Chondrocyte (in vitro differentiated cells): ENCODE data around the gene EDDM13. TPM values are rescaled to one million over a fixed set of nuclear protein-coding genes. Genes with fewer than 3 reads are reported as not detected.
"Not testable (repeated sequence)": the region's sequence is repeated elsewhere in the genome, so short reads cannot be mapped to it uniquely, and the experiment has no call there.

ENCODE experiments used
- DNase-seq: peaks from one replicate; pipeline ENCODE4 v3.0.0; 2021; ENCODE audit warnings: mixed read lengths, low spot score
- H3K27ac Mint-ChIP-seq: one replicate; pipeline ENCODE4 v1.8.0; 2021; ENCODE audit warnings: mild to moderate bottlenecking, moderate library complexity, mixed read lengths; ENCODE audit not compliant: unreplicated experiment
- H3K27me3 Mint-ChIP-seq: 2 replicates; pipeline ENCODE4 v1.8.0; 2021; ENCODE audit warnings: low read depth, mixed read lengths
- H3K36me3 Mint-ChIP-seq: 2 replicates; pipeline ENCODE4 v1.8.0; 2021; ENCODE audit warnings: low read depth, mixed read lengths
- H3K4me1 Mint-ChIP-seq: 2 replicates; pipeline ENCODE4 v1.8.0; 2021; ENCODE audit warnings: low read depth, mild to moderate bottlenecking, mixed read lengths
- H3K4me3 Mint-ChIP-seq: one replicate; pipeline ENCODE4 v1.8.0; 2021; ENCODE audit warnings: mild to moderate bottlenecking, moderate library complexity, mixed read lengths; ENCODE audit not compliant: unreplicated experiment
- H3K9me3 Mint-ChIP-seq: 2 replicates; pipeline ENCODE4 v1.8.0; 2021; ENCODE audit warnings: low read depth, mixed read lengths
- total RNA-seq: library from RNA; stranded (reverse); gene quantifications from 3 replicates; pipeline ENCODE4 v1.2.1, GENCODE V29; 2021
- TF ChIP-seq, protein P1 (sequence below): fragments of 200-600 bp; sonication (generic); IDR thresholded peaks from 2 replicates; pipeline ENCODE4 v1.5.0; 2021; ENCODE audit warnings: antibody characterized with exemption, mild to moderate bottlenecking, moderate library complexity

EDDM13 gene
- total RNA-seq, 1 donor from 2014 or later, result not detected

DNA sequence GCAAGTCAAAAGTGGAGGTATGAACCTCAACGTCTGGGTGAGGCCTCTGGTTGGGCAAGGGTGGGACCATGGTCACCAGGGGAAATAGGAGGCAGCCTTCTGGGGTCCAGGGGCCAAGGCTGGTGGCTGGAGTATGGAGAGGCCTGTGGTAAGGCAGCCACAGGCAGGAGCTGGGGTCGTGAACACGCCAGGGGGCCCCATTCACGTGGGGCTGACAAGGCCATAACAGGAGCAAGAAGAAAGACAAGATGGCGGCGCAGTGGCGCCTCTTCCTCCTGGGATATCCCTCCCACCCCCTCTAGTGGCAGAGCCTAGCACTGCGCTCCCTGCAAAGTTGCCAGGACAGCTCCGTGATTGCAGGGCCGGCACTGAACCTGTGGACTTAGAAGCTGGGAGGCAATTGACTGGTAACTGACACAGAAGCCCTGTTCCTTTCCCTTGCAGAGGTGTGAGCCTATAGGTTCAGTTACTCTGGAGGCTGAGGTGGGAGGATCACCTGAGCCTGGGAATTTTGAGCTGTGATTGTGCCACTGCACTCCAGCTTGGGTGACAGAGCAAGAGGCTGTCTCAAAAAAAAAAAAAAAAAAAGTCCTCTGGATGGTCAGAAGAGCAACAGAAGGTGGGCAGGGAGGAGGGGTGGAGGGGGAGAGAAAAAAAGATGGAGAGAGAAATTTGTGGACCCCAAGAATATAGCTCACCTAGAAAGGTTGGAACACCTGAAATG is 19.7 kb upstream of the EDDM13 start:
- TF ChIP-seq, protein P1, sequence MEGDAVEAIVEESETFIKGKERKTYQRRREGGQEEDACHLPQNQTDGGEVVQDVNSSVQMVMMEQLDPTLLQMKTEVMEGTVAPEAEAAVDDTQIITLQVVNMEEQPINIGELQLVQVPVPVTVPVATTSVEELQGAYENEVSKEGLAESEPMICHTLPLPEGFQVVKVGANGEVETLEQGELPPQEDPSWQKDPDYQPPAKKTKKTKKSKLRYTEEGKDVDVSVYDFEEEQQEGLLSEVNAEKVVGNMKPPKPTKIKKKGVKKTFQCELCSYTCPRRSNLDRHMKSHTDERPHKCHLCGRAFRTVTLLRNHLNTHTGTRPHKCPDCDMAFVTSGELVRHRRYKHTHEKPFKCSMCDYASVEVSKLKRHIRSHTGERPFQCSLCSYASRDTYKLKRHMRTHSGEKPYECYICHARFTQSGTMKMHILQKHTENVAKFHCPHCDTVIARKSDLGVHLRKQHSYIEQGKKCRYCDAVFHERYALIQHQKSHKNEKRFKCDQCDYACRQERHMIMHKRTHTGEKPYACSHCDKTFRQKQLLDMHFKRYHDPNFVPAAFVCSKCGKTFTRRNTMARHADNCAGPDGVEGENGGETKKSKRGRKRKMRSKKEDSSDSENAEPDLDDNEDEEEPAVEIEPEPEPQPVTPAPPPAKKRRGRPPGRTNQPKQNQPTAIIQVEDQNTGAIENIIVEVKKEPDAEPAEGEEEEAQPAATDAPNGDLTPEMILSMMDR, result peak; percentile 78
- no peaks in the 10 kb centered on the region for H3K4me1 Mint-ChIP-seq
- DNase-seq, result no peak
- no peak overlapping the region for H3K27ac Mint-ChIP-seq
- H3K9me3 Mint-ChIP-seq, result peaks cover 10% of the 10 kb centered on the region
- H3K4me3 Mint-ChIP-seq, result no peak overlapping the region
- H3K36me3 Mint-ChIP-seq, result no peaks in the 10 kb centered on the region
- H3K27me3 Mint-ChIP-seq, result no peaks in the 10 kb centered on the region

DNA sequence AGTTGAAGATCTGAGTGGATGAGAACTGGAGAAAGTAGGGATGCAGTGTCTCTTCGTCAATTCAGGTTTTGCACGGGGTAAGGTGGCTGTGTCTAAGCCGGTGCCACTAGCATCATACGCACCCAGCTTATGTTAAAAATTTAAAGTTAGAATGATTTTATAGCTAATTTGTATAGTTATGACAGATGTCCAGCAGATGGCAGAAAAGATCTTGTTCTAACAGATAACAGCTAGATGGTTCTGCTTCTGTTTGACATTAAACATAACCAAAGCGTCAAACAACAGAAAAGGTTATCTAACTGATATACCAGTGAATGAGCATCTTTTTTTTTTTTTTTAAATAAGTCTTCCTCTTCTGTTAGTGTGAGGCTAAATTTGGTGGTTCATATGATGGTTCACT is 18.8 kb upstream of the EDDM13 start:
- H3K27me3 Mint-ChIP-seq, result no peaks in the 10 kb centered on the region
- no peaks in the 10 kb centered on the region for H3K36me3 Mint-ChIP-seq
- peaks cover 10% of the 10 kb centered on the region for H3K9me3 Mint-ChIP-seq
- no peak overlapping the region for H3K4me3 Mint-ChIP-seq
- TF ChIP-seq, protein P1, result peak; percentile 80
- no peaks in the 10 kb centered on the region for H3K4me1 Mint-ChIP-seq
- DNase-seq, result no peak
- H3K27ac Mint-ChIP-seq, result no peak overlapping the region

DNA sequence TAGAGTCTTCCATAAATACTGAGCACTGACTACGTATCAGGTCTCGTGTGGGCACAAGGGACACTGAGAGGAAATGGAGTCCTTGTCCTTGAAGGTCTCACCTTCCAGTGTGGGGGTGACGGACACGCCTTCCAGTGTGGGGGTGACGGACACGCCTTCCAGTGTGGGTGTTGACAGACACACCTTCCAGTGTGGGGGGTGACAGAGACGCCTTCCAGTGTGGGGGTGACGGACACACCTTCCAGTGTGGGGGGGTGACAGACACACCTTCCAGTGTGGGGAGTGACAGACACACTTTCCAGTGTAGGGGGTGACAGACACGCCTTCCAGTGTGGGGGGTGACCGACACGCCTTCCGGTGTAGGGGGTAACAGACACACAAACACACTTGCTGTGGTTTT is 14.3 kb upstream of the EDDM13 start:
- Mint-ChIP-seq H3K9me3 (no peaks in the 10 kb centered on the region), H3K4me3 (no peak overlapping the region), H3K27me3 (no peaks in the 10 kb centered on the region), H3K36me3 (no peaks in the 10 kb centered on the region), H3K27ac (no peak overlapping the region), H3K4me1 (no peaks in the 10 kb centered on the region)
- TF ChIP-seq, protein P1, result no peak
- no peak for DNase-seq

DNA sequence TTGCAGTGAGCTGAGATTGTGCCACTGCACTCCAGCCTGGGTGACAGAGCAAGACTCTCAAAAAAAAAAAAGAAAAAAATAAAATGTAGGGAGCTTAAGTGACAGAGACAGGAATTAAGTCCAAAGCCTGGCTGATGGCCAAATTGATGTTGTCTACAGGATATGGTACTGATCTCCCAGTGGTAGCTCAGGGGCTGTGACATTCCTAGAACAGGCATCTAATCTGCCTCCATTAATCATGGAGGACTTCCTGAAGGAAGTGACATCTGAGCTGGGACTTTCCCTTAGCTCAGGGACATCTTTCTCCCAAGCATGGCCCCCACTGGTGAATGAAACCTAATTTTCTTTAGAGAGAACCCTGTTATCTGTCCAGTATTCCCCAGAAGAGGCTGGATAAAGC is 11.4 kb upstream of the EDDM13 start:
- TF ChIP-seq, protein P1, result no peak
- Mint-ChIP-seq H3K4me1 (no peaks in the 10 kb centered on the region), H3K27me3 (no peaks in the 10 kb centered on the region), H3K9me3 (no peaks in the 10 kb centered on the region), H3K36me3 (no peaks in the 10 kb centered on the region), H3K4me3 (no peak overlapping the region), H3K27ac (no peak overlapping the region)
- no peak for DNase-seq

DNA sequence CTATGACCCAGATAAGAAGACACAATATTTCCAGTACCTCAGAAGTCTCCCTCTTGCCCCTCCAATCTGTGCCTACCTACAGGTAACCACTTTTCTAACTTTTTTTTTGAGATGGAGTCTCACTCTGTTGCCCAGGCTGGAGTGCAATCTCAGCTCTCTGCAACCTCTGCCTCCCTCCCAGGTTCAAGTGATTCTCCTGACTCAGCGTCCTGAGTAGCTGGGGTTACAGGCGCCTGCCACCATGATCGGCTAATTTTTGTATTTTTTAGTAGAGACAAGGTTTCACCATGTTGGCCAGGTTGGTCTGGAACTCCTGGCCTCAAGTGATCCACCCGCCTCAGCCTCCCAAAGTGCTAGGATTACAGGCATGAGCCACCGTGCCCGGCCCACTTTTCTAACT is 10.6 kb upstream of the EDDM13 start:
- H3K27ac Mint-ChIP-seq, H3K27me3 Mint-ChIP-seq, DNase-seq, H3K9me3 Mint-ChIP-seq, H3K36me3 Mint-ChIP-seq, H3K4me3 Mint-ChIP-seq, H3K4me1 Mint-ChIP-seq: not testable (repeated sequence)

DNA sequence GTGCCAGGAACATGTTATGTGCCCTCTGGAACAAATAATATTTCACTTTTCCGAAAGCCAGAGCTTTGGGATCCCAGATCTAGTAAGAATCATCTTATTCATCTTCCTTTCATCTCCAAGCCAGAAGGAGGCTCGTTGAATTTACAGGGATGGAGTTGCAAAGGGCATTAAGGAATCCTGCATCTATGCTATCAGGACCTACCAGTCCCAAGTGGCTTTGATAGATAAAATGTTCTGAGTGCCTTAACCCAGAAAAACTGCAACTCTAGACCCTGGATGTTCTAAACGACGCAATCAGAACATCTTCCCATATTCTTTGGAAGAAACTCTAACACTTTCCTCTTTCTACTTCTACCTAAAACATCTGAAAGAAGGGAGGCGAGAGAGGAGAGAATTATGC is 9.2 kb upstream of the EDDM13 start:
- H3K27ac Mint-ChIP-seq, result no peak overlapping the region
- TF ChIP-seq, protein P1, result no peak
- DNase-seq, result no peak

More for the DNA sequence above, 9.2 kb upstream of the EDDM13 start:
- Mint-ChIP-seq H3K4me3 (no peak overlapping the region), H3K9me3 (peaks cover 3% of the 10 kb centered on the region), H3K4me1 (no peaks in the 10 kb centered on the region), H3K27me3 (no peaks in the 10 kb centered on the region), H3K36me3 (no peaks in the 10 kb centered on the region)
